GM21717 (cell line): Measurements from ENCODE around the gene CENPQ.

Experiments
- ATAC-seq: cut with Tn5 transposase; IDR thresholded peaks from one replicate; pipeline ENCODE4 v1.9.1; 2021; ENCODE audit warnings: mild to moderate bottlenecking, moderate library complexity; ENCODE audit not compliant: unreplicated experiment

CENPQ gene

DNA sequence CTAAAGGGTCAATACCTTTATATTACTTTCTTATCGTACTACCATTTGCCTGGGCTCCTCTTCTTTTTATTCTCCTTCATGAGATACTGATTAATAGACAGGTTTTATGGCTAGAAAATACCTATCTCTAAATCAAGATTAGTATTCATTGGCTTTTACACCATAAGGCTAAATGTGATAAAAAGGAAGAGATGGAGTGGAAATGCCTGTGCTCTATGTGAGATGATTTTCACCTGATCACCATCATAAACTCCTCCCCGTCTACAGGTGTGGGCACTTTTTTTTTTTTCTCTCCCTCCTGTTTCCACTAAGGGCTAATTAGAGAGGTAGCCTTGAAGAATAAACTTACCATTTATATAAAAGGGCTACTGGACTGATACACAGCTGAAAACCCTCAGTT lies 36.5 kb downstream of the CENPQ start, which contains the start of gene GLYATL3:
TSS of gene GLYATL3 (plus strand) at position 301 of the 400 bp plus-strand sequence. CDS start 12,068 bp downstream, outside the sequence.
- no peak for ATAC-seq

DNA sequence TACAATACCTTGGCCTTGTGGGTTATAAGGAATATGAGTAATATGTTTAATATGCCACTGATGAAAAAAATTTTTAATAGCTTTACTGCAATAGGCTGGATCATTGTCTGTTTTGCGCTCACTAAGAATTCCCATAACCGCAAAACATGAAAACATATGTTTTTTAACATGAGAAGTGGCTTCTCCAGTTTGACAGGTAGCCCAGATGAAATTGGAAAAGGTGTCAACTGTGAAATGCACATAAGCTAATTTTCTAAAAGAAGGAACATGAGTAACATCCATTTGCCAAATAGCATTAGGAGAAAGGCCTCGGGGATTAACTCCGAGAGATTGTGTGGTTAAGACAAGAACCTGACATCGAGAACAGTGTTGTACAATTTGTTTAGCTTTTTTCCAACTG lies 41.5 kb downstream of the CENPQ start:
- no peak for ATAC-seq

DNA sequence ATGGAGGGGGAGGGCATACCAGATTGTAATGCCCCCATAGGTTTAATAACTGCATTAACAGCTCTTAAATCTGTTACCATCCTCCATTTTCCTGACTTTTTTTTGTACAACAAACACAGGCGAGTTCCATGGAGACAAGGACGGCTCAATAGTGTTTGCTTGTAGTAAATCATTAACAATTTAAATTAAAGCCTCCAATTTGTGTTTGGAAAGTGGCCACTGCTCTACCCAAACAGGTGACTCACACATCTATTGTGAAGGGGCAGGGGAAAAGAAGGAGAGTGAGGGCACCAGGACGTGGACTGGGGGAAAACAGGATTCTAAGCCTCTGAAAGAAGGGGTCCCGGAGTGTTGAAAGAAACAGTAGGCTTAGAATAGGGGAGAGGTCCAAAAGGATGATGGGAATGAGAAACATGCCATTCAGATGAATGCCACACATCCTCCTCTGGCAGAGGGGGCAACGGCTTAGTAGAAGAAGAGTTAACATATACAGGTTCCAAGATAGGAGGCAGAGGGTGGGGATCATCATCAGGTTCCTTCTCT lies 43.5 kb downstream of the CENPQ start:
- no peak for ATAC-seq

DNA sequence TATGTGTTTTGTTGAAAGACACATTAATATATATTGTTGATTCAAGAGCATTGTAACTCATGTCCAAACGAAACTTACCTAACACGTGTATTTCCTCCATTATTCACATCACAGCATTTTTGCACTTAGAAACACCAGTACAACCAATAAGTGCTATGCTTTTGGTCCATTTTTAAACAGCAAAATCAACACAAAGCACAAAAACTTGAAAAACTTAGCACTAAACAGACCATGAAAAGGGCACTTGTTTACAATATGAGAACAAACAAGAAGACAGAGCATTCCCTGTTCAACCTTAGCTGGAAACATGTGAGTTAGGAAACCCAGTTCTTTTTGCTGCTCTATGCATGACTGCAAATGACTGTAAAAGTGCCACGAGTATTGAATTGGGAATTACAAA lies 46.2 kb downstream of the CENPQ start:
- ATAC-seq: no peak

DNA sequence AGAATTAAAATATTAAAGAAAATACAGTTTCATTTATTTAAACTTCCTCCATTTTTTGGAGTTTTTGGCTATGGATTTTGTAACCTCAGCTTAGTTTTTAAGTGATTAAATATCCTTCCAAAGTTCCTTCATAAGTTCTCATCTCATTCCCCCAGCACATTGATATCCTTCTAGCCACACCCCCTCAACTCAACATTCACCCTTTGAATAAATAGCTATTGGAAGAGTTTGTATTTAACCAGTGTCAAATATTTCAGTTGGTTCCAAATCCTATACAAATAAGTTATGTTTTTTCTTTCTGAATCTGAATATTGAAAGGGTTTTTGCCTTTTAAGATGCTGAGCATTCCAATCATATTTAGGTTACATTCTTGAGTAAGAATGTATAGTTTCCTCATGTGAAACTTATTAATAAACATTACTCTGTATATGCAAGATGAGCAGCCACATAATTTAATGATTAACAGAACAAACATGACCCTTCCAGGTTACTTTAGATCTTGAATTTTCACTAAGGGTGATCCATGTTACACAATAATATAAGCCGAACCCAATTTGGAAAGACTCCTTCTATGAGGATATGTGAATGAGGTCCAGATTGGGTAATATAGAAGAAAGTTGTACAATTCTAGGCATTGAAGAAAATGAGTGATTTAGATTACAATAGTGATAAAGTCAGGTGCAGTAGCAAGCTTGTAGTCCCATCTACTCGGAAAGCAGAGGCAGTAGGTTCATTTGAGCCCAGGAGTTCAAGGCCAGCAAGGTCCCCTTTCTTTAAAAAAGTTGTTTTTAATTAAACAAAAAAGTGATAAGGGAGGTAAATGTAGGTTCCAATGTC lies 50.2 kb downstream of the CENPQ start:
- no peak for ATAC-seq

DNA sequence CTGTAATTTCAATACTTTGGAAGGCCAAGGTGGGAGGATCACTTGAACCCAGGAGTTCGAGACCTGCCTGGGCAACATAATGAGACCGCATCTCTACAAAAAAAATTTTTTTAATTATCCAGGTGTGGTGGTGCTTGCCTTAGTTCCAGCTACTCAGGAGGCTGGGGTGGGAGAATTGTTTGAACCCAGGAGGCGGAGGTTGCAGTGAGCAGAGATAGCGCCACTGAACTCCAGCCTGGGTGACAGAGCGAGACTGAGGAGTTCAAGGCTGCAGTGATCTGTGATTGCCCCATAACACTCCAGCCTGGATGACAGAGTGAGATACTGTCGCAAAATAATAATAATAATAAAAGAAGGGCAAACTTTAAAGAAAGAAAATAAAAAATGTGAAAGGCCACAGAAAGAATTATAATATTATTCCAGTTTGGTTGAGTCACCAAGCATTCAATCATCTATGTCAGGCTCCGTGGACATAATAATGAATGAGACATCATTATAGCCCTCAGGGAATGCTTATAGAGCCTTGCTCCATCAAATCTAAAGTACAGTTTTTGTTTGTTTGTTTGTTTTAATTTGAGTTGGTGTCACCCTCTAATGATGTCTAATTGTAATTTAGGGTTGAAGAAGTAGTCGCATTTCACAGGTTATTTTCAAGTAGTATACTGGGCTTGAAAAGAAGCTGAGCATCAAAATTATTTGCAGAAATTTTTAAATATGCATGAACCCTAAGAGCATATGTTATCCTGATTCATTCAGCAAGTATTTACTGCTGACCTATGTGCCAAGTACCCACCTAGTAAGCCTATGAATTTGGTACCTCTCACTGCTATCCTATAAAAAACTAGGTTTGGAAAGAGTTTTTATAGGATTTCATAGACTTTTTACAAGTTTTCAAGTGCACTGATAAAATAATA lies 51.7 kb downstream of the CENPQ start:
- ATAC-seq: no peak

DNA sequence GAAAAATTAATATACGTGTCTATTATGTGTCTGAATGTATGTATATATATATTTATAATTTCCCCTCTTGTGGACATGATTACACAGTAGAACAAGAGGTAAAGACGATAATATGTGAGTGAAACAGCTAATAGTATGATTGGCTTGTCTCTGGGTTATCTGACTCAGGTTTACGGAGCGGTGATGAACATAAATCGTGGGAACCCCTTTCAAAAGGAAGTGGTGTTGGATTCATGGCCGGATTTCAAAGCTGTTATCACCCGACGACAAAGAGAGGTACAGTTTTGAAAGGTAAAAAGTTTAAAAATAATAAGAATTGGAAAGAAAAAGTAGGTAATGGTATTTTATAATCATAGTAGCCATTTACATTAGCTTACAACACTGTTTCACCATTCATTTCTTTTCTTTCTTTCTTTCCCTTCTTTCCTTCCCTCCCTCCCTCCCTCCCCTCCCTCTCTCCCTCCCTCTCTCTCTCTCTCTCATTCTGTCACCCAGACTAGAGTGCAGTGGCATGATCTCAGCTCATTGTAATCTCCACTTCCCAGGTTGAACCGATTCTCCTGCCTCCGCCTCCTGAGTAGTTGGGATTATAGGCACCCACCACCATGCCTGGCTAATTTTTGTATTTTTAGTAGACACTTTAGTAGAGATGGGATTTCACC lies 52.4 kb downstream of the CENPQ start:
- ATAC-seq: no peak

DNA sequence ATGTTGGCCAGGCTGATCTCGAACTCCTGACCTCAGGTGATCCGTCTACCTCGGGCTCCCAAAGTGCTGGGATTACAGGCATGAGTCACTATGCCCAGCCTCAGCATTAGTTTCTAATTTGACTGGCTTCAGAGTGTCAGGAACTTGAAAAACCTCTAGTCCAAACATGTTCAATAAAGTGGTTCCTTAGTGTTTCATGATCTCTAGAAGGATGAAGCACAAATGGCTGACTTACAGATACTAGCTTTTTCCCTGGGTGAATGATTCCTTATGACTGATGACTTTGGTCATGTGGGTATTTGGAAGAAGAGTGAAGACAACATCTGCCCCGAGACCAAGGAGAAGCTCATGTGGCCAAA lies 53.0 kb downstream of the CENPQ start:
- ATAC-seq: no peak

DNA sequence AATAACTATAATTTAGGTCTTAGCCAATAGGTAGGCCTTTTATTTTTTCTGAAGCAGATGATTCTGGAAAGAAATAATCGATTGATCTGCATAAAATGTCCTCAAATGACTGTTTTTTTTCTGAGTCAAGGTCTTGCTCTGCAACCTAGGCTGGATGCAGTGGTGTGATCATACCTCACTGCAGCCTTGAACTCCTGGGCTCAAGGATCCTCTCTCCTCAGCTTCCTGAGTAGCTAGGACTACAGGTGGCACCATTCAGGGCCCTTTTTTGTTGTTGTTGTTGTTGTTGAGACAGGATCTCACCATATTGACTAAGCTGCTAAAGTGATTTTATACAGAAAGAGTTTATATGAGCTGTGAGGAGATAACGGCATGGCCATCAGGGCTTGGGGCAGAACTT lies 54.7 kb downstream of the CENPQ start:
- no peak for ATAC-seq

DNA sequence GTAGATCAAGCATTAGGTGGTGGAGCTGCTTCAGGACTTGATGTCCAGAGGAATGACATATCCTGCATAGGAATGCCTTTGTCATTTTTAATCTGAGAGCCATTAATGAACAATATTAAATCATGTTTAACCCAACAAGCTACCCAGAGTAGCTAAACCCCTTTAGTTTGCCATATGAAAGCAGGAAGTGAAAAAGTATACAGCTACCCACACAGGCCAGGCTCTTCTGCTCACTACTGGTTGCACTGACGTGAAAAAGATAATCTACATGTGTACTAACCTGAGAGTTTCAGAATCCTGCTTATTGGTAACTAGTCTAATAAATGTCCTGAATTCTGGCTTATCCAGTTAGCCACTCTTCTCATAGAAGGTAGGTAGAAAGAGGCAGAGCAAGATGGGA lies 56.5 kb downstream of the CENPQ start:
- ATAC-seq: no peak

DNA sequence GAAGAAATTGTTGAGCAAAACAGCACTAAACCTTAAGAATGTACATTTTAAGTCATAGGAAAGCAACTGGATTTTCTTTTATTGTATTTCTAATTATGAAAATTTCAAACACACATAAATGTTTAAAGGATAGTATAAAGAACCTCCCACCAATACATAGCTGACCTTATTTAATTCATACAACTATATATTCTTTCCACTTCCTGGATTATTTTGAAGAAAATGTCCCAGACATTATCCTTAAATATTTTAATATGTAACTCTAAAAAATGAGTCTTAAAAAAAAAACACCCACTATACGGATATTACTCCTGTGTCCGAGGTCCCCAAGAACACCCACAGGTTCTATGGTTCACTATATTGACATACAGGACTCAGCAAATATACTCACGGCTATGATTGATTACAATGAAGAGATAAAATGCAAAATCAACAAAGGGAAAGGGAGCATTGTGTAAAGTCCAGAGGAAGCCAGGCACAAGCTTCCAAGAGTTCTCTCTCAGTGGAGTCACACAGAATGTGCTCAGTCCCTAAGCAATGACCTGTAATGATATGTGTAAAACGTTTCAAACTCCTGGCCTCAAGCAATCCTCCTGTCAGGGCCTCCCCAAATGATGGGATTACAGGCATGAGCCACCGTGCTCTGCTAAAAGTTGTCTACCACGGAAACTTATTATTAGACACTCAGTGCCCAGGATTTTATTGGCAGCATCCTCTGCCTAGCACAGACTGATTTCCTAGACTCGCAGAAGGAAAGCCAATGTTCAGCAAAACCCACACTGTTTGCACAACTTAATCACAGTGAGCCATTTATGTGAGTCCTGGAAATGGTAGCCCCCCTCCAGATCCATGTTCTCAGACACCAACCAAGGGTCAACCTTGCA lies 59.8 kb downstream of the CENPQ start:
- ATAC-seq: no peak

DNA sequence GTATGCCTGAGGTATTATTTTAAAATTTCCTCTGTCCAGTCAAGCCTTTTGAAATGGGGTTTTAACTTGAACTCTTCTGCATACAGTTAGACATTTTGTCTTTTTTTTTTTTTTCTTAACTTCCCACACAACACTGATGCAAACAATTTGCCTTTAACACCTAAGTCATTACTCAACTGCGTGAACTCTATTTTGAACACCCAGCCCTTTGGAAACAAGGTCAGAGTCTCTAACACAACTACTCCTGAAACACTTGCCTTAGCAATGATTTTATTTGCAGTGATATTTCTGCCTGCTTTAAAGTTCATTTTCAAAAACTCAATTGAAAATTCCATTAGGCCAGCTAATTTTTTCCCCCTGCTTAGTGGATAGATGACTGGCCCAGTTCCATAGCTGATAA lies 60.7 kb downstream of the CENPQ start:
- ATAC-seq: no peak

DNA sequence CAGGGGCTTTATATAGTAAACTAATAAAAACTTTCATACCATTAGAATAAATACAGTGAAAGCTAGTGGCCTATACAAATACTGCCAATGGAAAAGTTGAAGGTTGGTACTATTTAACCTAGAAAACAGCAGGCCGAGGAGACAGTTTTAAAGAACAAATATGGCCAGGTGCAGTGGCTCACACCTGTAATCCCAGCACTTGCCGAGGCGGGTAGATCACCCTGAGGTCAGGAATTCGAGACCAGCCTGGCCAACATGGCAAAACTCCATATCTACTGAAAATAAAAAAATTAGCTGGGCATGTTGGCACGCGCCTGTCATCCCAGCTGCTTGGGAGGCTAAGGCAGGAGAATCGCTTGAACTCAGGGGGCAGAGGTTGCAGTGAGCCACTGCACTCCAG lies 61.4 kb downstream of the CENPQ start:
- no peak for ATAC-seq

DNA sequence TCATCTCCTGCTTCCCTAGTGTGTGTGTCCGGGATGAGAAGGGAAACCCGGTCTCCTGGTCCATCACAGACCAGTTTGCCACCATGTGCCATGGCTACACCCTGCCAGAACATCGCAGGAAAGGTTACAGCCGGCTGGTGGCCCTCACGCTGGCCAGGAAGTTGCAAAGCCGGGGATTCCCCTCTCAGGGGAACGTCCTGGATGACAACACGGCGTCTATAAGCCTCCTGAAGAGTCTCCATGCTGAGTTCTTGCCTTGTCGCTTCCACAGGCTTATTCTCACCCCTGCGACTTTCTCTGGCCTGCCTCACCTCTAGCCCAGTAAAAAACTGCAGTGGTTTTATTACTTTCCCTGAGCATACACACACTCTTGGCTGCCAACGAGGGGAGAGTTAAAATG lies 63.4 kb downstream of the CENPQ start:
- ATAC-seq: no peak

DNA sequence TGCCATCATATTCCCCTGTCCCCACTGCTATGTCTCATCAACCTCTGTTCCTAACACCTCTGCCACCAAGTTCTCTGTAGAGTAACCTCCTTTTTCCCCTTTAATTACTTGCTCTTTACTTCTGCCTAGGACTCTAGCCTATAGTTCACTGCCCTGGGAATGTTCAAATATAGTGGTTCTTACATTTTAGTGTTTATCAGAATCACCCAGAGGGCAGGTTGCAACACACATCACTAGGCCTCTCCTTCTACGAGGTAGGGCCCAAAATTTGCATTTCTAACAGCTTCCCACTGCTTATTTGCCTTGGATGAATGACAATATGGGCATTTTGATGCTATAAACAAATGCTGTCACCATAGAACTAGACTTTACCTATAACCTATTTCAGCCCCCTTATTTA lies 64.2 kb downstream of the CENPQ start:
- ATAC-seq: no peak

DNA sequence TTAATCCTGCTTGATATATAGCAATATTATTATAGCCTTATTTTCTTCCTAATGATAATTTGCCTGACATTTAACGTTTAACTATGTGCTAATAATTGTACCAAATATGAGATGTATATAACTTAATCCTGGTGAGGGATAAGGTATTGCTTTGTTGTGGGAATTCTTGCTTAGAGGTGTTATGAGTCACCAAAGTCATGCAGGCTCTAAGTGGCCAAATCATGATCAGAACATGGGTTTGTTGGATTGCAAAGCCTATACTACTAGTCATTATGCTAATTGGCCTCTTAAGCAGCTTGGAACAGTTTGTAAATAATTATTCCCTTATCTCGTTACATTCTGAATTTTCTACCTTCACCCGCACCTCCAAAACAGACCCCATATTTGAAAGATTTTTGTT lies 65.4 kb downstream of the CENPQ start:
- no peak for ATAC-seq

DNA sequence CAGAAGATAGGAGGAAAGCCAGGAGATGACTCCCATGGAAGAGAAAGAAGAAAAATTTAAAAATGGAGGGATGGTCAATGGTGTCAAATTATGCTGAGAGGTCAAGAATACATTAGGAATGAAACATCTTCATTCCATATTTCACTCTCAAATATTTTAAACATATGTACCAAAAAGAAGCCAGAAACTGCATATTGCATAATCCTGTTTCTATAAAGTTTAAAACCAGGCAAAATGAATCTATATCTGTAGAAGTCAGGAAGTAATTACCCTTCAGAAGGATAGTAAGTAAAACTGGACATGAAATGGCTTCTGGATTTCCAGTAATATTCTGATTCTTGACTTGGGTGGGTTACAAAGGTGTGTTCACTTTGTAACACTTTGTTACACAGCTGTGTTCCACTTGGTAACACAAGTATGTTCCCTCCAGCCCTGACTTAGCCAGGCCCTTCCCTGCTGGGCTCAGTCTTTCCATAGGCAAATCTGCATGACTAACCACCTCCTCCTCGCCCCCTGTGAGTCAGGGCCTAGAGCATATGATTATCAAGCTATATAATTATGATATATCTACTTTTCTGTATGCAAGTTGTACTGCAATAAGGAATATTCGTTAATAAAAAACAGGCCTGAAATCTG lies 67.1 kb downstream of the CENPQ start:
- no peak for ATAC-seq

DNA sequence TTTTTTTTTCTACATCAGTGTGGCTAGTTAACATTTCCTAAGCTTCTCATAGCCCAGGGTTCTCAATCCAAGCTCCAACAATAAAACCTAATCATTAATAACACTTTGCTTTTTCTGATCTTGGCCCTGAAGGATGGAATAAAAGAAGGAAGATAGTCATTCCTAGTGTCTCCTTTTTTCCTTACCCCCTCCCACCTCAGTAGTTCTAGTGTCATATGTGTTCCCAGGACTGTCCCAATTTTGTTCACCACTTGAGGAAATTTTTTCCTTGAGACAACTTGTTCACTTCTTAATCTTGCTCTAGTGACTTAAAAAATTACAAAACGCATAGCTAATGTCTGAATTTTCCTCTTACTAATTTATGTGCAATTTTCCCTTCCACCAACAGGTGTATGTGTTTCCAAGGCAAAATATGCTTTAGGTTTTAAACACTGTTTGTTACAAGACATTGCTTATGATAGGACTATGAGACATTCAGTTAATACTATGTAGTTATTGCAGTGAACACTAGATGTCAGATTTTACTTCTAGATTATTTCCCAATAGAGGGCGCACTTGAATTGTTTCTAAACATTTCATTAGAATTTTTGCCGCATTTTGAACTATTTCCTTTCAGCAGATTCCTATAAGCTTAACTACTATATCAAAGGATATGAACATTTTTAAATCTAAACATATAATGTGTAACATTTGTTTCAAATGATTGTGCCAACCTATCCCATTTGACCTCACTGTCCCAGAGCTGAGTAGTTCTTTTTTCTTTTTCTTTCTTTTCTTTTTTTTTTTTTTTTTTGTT lies 68.8 kb downstream of the CENPQ start:
- peak; percentile 91 for ATAC-seq

DNA sequence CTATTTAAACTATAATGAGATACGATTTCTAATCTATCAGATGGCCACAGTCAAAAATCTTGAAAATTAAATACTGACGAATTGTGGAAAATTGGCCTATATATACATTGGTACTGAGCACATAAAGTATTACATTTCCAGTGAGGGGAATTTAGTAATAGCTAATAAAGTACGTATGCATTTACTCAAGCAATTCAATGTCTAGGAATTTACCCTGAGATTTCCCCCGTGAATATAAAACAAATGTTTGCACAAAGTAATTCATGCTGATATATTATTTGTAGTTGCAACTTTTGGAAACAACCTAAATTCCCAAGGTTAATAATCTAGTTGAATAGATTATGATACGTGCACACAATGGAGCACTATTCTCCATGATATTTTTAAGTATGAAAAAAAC lies 72.6 kb downstream of the CENPQ start:
- ATAC-seq: no peak
